Sigmoid colon (tissue), 7 donors: Measurements from ENCODE around the gene ATXN10. TPM values are rescaled to one million over a fixed set of nuclear protein-coding genes. Genes with fewer than 3 reads are reported as not detected.

Experiments
- DNase-seq: peaks from one replicate; pipeline ENCODE4 v3.0.0-alpha.2; 2019
- H3K27ac ChIP-seq, 4 donors: fragments of 200-600 bp; sonication (generic); one replicate each; pipeline ENCODE4 v1.5.1; 2016 to 2019; ENCODE audit warnings: mild to moderate bottlenecking in 1 of 4
- H3K27me3 ChIP-seq, 3 donors: fragments of 200-600 bp; sonication (generic); one replicate each; pipeline ENCODE4 v1.5.1; 2019; ENCODE audit warnings: mild to moderate bottlenecking in 1 of 3
- H3K36me3 ChIP-seq, 4 donors: fragments of 200-600 bp; sonication (generic); one replicate each; pipeline ENCODE4 v1.5.1; 2016 to 2019
- H3K4me1 ChIP-seq, 4 donors: fragments of 200-600 bp; sonication (generic); one replicate each; pipeline ENCODE4 v1.5.1; 2017 to 2019
- H3K4me3 ChIP-seq, 4 donors: fragments of 200-600 bp; sonication (generic); one replicate each; pipeline ENCODE4 v1.5.1; 2017 to 2019; ENCODE audit warnings: mild to moderate bottlenecking in 2 of 4, moderate library complexity in 1 of 4
- H3K9me3 ChIP-seq, 4 donors: fragments of 200-600 bp in 3 of 4; sonication (generic) in 3 of 4; one replicate each; pipeline versions ENCODE4 v1.5.1 to v1.6.1; 2013 to 2019
- CTCF ChIP-seq, 4 experiments: fragments of 450-650 bp in 3 of 4; fragments of 200-600 bp in 1 of 4; IDR thresholded peaks; one replicate each; pipeline ENCODE4 v1.5.1; 2016 to 2019; ENCODE audit warnings: antibody characterized with exemption in 4 of 4, mild to moderate bottlenecking in 3 of 4, moderate library complexity in 2 of 4
- EP300 ChIP-seq, 4 donors: sonication (generic); formaldehyde crosslinking; IDR thresholded peaks; one replicate each; pipeline ENCODE4 v1.6.1; 2017; ENCODE audit warnings: antibody characterized with exemption in 4 of 4
- POLR2A ChIP-seq, 2 donors: fragments of 450-650 bp; IDR thresholded peaks; one replicate each; pipeline ENCODE4 v1.6.1; 2016; ENCODE audit warnings: antibody characterized with exemption in 2 of 2, mild to moderate bottlenecking in 2 of 2, moderate library complexity in 2 of 2
- POLR2AphosphoS5 ChIP-seq, 4 donors: sonication (generic); formaldehyde crosslinking; IDR thresholded peaks; one replicate each; pipeline ENCODE4 v1.6.1; 2017; ENCODE audit warnings: antibody characterized with exemption in 4 of 4
- WGBS, 2 donors: extraction: QIAGEN DNeasy Blood & Tissue Kit; methylation state at CpG; one replicate each; pipeline ENCODE4 v1.1.7; 2013; 5-methylcytosine and 5-hydroxymethylcytosine counted together
- intact Hi-C: fragments of 100-400 bp; cut with DNase I; formaldehyde crosslinking; loops from one replicate; pipeline ENCODE4 v1.15.1; 2023
- polyA plus RNA-seq, 3 donors: library from polyadenylated mRNA; stranded (reverse); fragments of 200-250 nt; gene quantifications; one replicate each; pipeline ENCODE4 v1.2.3, GENCODE V29; 2013
- total RNA-seq, 4 donors: library from RNA; depleted of rRNA; stranded (reverse); fragments of >200 nt; gene quantifications; one replicate each; pipeline ENCODE4 v1.1.0, GENCODE V29; 2016
- donor health status: healthy with polysubstance abuse.
- donor health status: Bipolar disorder and iron deficiency.
- donor health status: healthy.

ATXN10 gene
- total and polyA plus RNA-seq, 7 donors: 37.9 to 187 (median 160) TPM

DNA sequence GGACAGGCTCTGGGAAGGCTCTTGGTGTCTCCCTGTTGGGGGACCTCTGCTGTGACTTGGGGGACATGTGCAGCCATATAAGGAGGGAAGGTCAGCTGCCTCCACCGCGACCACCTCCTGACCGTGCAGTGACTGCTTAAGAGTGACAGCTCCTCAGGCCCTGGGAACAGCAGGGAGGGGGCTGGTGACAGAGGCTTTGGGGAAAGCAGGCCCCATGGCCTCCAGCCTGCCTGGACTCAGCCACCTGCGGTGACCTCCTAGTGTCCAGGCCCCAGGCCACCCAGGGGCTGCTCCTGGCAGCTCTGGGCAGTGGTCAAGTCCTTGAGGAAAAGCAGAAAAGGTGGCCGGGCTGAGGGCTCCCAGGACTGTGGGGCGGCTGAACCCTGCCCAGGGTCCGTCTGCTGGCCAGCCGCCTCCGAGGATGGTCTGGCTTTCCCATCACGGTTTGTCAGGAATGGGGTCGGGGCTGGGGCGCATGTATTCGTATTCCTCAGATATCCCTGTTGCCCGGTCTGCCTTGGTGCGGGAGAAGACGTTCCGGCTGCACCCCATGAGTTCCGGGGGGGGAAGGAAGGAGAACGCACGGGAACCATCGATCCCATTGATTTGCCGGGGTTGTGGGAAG is 208.6 kb downstream of the ATXN10 start:
- Histone ChIP-seq H3K4me1 (peaks cover 0 to 9% (median 8%) of the 10 kb centered on the region in 4 donors), H3K36me3 (no peaks in the 10 kb centered on the region), H3K27me3 (peaks cover 6 to 71% (median 25%) of the 10 kb centered on the region in 3 donors), H3K27ac (no peak overlapping the region), H3K9me3 (no peaks in the 10 kb centered on the region), H3K4me3 (no peak overlapping the region)
- DNase-seq: peak; percentile 53
- WGBS, 2 donors: 35 to 39% methylated on average over 22 of the region's 22 CpGs
- TF ChIP-seq EP300 (IDR thresholded peaks at IDR 0.05) (no peak), POLR2A (IDR thresholded peaks at IDR 0.05) (no peak), CTCF (IDR thresholded peaks at IDR 0.05) (no peak), POLR2AphosphoS5 (IDR thresholded peaks at IDR 0.05) (no peak)
- intact Hi-C loops: no loop called here

GRCh38 chr22:45880716-45881523 is 209.3 kb downstream of the ATXN10 start:
- no peaks in the 10 kb centered on the region for H3K36me3 ChIP-seq
- intact Hi-C loops: no loop called here
- peak; percentile 54 for DNase-seq
- peaks cover 0 to 9% (median 8%) of the 10 kb centered on the region in 4 donors for H3K4me1 ChIP-seq
- H3K27me3 ChIP-seq: peaks cover 6 to 78% (median 25%) of the 10 kb centered on the region in 3 donors
- no peaks in the 10 kb centered on the region for H3K9me3 ChIP-seq
- TF ChIP-seq CTCF (IDR thresholded peaks at IDR 0.05): no peak
- no peak for TF ChIP-seq POLR2AphosphoS5 (IDR thresholded peaks at IDR 0.05)
- no peak for TF ChIP-seq EP300 (IDR thresholded peaks at IDR 0.05)
- no peak for TF ChIP-seq POLR2A (IDR thresholded peaks at IDR 0.05)
- H3K27ac ChIP-seq: no peak overlapping the region
- H3K4me3 ChIP-seq: peak overlapping the region in 1 of 4 donors; percentile 3
- 17 to 24% methylated on average over 49 of the region's 49 CpGs for WGBS, 2 donors

DNA sequence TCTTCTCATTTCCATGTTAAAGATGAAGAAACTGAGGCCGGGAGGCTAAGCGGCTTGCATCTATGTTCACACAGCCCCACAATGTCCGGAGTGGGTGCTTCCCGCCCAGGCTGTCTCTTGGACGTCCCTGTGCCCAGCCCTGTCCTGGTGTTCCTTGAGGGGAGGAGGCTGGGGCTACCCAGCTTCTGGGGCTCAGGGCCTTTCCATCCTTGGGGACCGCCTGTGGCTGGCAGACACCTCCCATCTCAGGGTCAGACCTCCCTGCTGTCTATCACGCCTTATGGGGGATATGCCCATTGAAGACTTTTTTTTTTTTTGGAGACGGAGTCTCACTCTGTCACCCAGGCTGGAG is 209.9 kb downstream of the ATXN10 start:
- Histone ChIP-seq H3K36me3 (no peaks in the 10 kb centered on the region), H3K27ac (no peak overlapping the region), H3K4me1 (peaks cover 0 to 9% (median 8%) of the 10 kb centered on the region in 4 donors), H3K27me3 (peaks cover 6 to 81% (median 25%) of the 10 kb centered on the region in 3 donors), H3K4me3 (no peak overlapping the region), H3K9me3 (no peaks in the 10 kb centered on the region)
- intact Hi-C loops: no loop called here
- TF ChIP-seq CTCF (IDR thresholded peaks at IDR 0.05) (no peak), EP300 (IDR thresholded peaks at IDR 0.05) (no peak), POLR2A (IDR thresholded peaks at IDR 0.05) (no peak), POLR2AphosphoS5 (IDR thresholded peaks at IDR 0.05) (no peak)
- peak; percentile 37 for DNase-seq
- WGBS, 2 donors: 73 to 81% methylated on average over 8 of the region's 8 CpGs

GRCh38 chr22:45882881-45883810 is 211.5 kb downstream of the ATXN10 start:
- Histone ChIP-seq H3K9me3 (no peaks in the 10 kb centered on the region), H3K27ac (no peak overlapping the region), H3K27me3 (peaks cover 6 to 79% (median 24%) of the 10 kb centered on the region in 3 donors), H3K36me3 (no peaks in the 10 kb centered on the region), H3K4me1 (peaks cover 0 to 9% (median 8%) of the 10 kb centered on the region in 4 donors), H3K4me3 (no peak overlapping the region)
- no peak for TF ChIP-seq CTCF (IDR thresholded peaks at IDR 0.05)
- no peak for TF ChIP-seq POLR2AphosphoS5 (IDR thresholded peaks at IDR 0.05)
- no peak for TF ChIP-seq POLR2A (IDR thresholded peaks at IDR 0.05)
- no peak for TF ChIP-seq EP300 (IDR thresholded peaks at IDR 0.05)
- WGBS, 2 donors: 64 to 82% methylated on average over 32 of the region's 32 CpGs
- intact Hi-C loops: no loop called here
- peak; percentile 46 for DNase-seq
